ENCODE results near the gene PRKAG1.

DNA sequence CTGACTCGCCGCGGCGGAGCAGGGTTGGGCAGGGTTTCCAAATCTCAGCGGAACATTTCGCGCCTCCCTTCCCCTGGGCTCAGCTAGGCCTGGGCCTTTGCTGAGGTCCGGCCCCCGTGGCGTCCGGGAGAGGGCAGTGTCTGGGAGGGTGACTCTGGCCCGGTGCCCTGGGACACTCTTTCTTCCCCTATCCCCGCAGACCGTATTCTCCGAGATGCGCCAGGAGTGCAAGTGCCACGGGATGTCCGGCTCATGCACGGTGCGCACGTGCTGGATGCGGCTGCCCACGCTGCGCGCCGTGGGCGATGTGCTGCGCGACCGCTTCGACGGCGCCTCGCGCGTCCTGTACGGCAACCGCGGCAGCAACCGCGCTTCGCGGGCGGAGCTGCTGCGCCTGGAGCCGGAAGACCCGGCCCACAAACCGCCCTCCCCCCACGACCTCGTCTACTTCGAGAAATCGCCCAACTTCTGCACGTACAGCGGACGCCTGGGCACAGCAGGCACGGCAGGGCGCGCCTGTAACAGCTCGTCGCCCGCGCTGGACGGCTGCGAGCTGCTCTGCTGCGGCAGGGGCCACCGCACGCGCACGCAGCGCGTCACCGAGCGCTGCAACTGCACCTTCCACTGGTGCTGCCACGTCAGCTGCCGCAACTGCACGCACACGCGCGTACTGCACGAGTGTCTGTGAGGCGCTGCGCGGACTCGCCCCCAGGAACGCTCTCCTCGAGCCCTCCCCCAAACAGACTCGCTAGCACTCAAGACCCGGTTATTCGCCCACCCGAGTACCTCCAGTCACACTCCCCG lies 37.4 kb downstream of the PRKAG1 start:
- TF ChIP-seq, protein P1, sequence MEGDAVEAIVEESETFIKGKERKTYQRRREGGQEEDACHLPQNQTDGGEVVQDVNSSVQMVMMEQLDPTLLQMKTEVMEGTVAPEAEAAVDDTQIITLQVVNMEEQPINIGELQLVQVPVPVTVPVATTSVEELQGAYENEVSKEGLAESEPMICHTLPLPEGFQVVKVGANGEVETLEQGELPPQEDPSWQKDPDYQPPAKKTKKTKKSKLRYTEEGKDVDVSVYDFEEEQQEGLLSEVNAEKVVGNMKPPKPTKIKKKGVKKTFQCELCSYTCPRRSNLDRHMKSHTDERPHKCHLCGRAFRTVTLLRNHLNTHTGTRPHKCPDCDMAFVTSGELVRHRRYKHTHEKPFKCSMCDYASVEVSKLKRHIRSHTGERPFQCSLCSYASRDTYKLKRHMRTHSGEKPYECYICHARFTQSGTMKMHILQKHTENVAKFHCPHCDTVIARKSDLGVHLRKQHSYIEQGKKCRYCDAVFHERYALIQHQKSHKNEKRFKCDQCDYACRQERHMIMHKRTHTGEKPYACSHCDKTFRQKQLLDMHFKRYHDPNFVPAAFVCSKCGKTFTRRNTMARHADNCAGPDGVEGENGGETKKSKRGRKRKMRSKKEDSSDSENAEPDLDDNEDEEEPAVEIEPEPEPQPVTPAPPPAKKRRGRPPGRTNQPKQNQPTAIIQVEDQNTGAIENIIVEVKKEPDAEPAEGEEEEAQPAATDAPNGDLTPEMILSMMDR (IDR thresholded peaks at IDR 0.05; ENCODE audit: insufficient read depth, low read depth, low read length): no peak
- TF ChIP-seq EZH2 (IDR thresholded peaks at IDR 0.05; ENCODE audit: insufficient read depth, low read length): peak; percentile 26

Measured in astrocyte (in vitro differentiated cells and primary cell).